SW480 (cell line): ENCODE data around the gene PHF12.

ENCODE experiments used
- DNase-seq: peaks from one replicate; pipeline ENCODE4 v3.0.0-alpha.2; 2016; ENCODE audit warnings: low spot score

PHF12 gene

DNA sequence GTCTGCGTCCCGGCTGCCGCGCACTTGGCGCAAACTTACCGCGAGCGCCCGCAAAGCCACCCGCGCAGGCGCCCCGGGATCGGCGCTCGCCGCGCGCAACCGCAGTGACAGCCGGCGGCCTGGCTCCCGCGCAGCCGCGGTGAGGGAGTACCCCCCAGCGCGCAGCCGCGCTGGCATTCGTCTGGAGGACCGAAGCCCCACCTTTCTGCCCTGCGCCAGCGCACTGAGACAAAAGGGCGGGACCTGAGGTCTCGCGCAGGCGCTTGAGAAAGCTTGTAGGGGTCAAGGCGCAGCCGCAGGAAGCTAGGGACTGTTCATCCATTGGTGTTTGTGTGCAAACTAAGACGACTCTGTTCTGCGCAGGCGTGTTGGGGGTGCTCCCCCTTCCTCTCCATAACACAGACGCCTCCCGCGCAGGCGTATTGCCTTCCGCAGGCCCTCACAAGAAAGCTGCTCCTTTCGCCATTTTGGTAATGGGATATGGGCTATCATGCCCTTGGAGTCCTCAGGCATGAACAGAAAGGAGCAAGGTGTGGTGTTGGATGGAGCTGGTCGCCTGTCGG is at the start of gene PHF12:
Gene PHF12 (minus strand): TSS at position 91 of the 563 bp plus-strand sequence. CDS start 558 bp downstream, outside the sequence.
- peak; percentile 100 for DNase-seq

DNA sequence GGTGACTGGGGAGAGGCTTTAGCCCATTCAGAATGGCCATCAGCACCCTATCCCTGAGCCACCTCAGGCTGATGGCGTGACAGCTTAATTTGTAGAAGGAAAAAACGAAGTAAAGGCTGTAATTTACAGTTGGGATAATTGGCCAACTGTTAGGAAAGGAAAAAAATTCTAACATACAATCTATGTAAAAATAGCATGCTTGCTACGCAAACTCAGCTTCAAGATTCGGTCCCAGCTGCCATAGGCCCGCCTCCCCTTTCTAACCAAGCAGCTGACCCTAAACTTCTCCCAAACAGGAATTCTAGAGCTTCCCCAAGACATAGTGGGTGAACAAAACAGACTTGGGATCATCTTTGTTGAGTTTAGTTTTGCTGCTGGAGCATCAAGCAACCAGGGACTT is 49.7 kb upstream of the PHF12 start:
- DNase-seq: no peak

DNA sequence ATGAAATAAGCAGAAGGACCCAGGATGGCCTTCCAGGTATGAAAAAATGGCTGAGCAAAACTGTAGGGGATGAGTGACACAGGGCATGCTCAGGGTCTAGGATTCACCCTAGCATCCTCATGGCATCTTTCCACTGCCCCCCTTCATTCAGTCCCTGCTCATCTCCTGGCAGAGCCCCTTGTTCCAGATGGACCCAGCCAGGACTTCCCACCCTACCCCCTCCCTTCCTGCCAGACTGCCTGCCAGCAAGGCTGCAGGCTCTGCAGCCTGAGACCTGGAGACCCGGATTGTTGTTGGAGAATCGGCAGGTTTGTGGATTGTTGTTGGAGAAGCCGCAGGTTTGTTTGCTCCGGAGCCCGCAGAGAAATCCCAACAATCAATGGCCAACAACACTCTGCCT is 47.9 kb upstream of the PHF12 start:
- no peak for DNase-seq

DNA sequence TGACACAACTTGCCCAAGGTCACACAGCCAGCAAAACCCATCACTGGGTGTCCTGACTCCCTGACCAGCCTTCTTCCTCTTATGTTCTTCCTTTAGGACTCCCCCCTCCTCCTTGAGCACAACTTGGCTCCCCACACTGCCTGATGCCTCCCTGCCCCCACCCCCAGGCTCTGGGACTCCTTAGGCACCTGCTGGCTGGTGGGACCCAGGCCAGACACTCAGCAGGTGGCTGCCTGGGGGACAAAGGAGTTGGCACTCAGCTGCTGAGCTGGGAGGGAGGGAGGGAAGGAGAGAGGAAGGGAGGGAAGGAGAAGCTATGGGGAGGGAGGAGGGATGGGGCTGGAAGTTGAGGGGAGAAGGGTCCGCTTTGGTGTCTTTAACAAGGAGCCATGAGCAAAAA is 46.5 kb upstream of the PHF12 start:
- DNase-seq: no peak

DNA sequence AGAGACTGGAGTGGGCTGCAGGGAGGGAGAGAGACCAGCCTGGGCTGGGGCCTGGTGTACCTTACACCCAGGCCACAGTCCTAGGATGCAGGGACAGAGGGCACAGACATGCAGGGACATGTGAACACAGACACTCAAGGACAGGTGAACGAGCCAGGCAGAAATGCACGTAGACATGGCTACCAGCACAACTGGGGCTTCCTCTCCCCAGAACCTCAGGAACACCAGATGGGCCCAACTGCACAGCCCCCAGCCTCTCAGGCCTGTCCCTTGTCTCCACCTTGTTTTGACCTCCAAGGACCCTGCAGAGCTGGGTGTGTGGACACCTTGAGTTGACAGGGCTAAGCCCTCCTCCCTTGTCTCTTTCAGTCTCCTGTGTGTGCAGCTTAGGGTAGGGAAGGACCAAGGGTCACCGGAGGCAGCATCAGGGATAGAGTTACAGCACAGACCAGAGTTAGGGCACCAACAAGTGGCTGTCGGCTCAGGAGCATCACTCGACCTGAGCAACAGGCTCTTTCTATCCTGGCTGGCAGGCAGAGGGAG is 45.3 kb upstream of the PHF12 start:
- no peak for DNase-seq

DNA sequence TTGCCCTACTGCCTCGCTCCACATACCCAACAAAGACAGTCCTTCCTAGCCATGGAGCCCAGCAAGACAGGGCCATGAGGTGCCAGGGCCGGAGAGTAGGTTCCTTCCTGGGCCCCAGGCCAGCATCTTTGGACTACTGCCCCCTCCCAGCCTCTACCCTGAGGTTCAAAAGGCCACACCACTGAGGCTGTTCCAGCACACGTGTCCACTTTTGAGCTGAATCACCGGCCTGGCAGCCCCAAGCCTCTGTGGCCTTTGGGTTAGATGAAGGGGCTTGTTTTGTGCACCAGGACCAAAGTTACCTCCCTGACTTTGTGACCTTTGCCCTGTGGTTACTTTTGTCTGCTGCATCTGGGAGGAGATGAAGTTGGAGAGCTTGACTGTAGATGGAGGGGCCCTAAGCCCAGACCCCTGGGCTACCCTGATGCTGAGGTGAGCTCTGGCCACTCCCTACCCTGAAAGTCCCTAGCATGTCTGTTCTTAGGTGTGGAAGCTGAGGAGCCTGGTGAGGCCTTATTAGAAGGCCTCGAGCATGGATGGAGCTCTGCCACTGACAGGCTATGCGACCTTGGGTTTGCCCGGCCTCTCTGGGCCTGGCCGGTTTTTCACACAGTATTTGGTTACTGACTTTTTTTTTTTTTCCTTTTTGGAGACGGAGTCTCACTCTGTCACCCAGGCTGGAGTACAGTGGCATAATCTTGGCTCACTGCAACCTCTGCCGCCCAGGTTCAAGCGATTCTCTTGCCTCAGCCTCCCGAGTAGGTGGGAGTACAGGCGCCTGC is 42.5 kb upstream of the PHF12 start:
- no peak for DNase-seq

DNA sequence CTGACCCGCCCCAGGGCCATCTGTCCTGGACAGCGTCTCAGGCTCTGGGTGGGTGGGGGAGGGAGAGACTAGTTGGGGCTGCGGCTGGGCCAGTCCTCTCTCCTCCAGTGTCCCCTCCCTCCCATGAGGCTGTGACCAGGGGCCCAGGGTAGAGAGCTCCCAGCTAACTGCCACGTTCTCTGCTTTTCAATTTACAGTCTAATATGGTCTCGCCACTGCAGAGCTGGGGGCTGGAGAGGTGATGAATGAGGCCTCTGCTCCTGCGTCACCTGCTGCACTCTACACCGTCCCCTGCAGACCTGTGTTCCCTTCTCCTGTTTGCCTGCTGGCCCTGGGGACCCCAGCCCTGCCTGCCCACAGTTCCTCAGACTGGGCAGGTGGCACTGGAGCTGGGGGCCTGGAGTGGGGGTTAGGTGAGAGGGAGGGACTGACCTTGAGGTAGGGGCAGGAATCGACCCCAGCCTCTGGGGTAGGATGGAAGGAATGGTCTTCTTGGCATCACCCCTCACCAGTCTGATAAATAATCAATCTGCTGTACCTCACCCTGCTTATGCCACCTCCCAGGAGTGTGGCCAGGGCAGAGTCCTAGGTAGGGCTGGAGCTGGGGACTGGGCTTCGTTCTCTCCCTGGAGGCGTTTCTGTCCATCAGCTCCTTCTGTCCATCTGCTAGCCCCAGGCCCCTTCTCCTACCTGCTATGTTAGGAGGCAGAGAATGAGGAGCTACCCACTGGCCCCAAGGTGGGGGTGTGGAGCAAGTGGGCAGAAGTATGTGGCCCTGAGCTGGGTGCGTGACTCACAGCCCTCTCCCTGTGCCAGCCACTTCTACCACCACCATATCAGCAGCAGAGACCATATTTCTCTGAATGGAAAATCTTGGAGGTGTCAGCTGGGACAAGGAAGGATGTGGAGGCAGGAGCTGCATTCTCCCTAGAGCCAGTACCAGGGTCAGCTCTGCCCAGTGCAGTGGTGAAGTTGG is 41.6 kb upstream of the PHF12 start:
- no peak for DNase-seq

DNA sequence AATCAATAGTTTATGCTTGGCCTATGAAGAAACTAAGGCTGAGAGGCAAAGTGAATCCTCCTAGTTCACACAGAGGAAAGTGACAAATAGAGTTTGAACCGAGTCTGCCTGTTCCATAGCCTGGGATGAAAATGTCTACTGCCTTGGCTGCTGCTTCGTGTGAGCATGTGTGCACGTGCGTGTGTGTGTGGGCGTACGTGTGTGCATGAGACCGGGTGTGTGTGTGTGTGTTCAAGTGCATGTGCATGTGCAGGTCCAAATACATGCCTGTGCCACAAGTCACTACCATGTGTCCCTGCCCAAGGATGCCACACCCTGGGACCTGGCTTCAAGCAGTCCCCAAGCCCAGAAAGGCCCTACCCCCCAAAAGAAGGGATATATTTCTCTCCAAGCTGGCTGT is 40.9 kb upstream of the PHF12 start:
- no peak for DNase-seq

DNA sequence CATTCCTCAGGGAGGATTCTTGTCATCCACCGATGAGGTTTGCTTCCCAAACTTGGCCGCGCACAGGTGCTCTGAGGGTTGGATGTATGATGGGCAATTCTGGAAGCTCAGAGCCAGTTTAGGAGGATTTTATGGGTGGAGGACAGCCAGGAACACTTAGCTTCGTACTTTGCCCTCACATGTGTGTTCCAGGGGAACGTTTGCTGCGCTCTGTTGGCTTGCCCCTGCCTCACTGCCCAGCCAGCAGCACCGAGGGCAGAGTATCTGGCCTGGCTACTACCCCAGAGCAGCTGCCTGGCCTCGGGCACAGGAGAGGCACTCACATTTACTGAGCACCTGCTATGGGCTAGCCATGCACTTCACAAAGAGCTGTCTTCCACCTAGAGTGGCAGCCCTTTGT is 40.5 kb upstream of the PHF12 start:
- no peak for DNase-seq

DNA sequence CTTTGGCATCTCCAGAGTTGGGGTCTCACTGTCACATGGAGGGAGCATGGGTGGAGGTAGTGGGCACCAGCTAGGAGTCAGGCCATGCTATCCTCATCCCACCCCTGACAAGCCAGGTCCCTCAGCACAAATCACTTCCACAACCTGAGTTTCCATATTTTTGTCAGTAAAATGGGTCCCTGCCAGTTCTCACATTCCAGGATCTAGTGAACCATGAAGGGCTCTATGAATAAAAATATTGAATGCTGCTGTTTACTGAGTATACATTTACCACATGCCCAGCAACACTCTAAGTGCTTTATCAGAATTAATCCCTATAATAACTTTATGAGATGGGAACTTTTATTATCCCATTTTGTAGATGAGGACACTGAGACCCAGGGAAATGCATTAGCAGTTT is 37.7 kb upstream of the PHF12 start:
- DNase-seq: no peak

DNA sequence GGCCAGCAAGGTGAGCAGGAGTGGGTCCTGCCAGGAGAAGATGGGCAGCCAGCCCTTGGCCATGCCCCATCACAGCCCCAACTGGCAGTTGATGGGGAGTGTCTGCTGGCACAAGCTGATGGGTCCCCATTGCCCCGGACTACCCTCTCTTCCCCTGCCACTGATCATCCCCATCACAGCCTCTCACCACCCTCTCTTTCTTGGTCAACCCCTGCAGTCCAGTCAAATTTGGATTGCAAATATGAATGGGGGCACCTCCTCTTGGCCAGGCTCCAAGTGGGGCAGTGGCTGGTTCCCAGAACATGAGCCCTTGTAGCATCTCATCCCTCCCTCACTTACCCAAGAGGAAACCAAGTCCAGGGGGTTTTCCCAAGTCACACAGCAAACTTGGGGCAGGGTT is 37.2 kb upstream of the PHF12 start:
- DNase-seq: no peak

DNA sequence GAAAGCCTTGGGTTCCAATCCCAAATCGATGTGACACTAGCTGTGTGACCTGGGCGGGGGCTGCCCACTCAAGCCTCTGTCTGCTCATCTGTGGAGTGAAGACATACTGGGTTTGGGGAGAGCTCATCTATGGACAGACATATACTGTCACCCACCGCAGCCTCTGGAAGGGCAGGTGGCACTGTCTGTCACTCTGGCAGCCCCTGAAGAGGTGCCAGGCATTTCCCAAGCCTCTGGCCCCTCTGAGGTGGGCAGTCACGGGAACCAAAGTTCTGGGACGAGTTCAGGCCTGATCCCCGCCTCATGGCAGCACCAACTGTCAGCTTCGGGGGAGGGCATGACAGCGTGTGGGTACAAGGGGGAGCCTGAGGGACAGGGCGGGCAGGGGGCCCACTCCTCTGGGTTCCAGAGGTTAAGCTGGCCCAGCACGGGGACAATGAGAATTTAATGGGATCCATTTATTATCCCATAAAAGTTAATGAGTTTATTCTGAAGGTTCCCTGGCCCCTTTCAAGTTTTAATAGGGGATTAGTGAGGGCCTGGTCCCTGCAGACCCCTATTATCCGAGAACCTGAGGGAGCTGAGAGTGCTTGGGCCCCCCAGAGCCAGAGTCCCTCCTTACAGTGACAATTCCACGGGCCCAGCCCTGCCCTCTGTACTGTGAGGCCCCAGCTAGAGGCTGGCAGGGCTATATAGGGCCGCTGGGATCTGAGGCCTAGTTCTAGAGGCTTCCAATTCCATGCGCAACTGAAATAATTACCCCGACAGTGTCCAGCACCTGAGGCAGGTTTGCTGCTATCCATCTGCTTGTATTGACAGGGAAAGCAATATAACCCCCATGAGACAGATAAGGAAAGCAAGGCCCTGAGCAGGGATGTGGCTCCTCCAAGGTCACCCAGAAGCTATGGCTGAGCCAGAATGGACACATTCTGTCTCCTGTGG is 35.7 kb upstream of the PHF12 start:
- DNase-seq: no peak

DNA sequence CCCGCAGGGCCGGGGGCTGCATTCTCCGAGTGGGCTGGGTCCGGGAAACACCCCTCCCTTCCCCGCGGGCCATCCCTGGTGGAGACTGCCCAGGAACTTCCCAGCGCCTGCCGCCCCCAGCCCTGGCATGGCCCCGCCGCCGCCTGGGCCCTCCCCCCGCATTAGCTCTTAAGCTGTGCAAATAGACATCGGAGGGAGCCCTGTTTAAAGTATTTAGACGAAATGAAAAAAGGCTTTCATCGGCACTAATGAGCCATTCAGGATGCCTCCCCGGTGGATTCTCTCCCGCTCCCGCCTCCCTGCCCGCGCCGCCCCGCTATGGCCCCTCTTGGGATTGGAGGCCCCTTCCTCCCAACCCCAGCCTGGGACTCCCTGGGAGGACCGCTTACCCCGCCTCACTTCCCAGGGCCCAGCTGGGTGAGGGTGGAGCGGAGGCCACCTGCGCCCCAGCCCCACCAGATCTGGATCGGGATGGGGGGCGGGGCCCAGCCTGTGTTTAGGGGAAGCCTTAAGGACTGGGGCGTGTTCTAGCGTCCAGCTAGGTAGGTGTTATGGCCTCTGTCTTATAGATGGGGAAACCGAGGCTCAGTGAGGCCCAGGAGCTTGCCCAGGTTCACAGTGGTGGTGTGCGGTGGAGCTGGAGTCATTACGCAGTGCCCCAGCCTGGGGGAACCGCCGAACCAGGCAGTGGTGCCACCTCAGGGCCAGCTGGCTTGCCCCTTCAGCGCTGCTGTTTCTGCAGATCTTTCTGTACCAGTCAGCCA is 34.8 kb upstream of the PHF12 start:
- DNase-seq: no peak

DNA sequence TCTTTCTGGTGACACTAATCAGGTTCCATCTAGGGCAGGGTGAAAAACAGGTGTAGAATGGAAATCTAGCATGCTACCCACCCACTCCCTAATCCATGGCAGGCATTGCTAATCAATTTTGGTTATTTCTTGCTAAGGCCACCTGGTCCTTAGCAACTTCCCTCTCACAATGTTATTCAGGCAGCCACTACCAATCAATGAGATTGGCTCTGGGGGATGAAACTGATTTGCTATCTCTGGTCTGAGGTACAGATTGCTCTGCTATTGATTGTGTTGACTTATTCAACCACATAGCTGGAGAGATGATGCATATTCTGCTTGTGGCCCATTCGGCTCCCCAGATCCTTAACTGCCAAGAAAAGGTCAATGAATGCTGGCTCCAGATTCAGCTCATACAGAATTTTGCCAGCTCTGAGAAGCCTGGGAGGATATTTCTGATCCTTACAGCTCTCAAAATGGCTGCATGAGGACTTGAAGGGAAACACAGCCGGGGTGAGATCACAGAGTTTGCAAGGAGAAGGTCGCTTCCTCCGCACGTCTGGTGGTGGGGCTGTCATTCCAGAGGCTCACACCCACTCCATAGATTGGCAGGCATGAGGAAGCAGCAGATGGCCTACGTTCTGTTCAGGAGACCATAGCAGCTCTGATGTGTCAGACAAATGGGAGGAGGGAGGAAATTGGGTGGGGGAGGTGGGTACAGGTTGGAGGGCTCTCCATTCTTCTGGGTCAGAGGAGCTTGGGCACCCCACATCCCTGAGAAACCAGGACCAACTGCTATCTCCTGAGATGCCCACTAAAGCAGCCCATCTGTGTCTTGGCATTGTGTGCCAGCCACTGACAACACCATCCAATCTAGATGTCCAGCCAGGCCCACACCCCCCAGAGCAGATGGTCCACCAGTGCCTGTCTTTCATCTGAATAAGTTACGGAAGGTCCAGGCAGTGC is 32.2 kb upstream of the PHF12 start:
- no peak for DNase-seq

DNA sequence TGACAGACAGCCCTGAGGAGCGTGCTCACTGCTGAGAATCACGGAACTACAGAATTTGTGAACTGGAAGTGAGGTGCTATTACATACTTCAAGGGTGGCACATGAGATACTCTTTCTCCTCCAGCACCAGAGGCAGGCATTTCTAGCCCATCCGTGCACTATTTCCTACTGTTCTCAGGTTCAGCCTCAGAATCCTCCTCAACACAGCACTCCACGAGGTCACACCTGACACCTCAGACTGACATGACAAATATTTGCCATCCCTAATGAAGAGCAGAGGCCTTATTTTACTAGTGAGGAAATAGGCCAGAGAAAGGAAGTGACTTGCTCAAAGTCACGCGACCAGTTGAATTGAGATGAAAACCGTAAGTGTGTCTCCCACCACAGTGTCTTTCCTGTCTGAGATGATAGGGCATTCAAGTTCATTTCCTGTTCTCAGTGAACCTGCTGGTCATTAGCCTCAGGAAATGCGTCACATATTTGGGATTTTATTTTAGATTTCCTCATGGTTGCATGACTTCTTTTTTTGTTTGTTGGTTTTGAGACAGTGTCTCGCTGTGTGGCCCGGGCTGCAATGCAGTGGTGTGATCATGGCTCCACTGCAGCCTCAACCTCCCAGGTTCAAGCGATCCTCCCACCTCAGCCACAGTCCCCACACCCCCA is 30.9 kb upstream of the PHF12 start:
- no peak for DNase-seq

DNA sequence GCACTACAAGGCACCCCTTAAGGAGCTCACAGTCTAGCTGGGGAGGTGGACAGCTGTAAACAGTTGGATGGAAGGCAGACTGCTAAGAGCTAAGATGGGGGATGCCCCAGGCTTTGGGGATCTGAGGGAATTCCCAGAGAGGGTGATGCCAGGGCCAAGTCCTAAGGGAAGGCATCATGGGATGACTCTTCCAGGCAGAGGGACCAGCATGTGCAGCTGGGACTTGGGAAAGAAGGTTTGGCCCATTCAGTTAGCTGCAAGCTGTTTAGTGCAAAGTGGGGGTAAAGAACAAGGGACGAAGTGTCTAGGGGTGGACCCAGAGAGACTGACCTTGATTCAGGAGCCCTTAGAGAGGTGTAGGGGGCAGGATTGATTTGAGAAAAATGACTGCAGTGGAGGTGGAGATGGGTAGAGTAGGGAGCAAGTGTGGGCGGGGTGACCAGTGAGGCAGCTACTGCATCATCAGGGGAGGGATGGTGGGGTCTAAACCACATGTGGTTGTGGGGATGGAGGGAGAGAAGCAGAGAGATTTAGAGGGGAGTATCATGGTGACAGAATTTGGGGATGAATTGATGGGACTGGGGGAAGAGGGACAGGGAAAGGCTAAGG is 27.1 kb upstream of the PHF12 start:
- no peak for DNase-seq

DNA sequence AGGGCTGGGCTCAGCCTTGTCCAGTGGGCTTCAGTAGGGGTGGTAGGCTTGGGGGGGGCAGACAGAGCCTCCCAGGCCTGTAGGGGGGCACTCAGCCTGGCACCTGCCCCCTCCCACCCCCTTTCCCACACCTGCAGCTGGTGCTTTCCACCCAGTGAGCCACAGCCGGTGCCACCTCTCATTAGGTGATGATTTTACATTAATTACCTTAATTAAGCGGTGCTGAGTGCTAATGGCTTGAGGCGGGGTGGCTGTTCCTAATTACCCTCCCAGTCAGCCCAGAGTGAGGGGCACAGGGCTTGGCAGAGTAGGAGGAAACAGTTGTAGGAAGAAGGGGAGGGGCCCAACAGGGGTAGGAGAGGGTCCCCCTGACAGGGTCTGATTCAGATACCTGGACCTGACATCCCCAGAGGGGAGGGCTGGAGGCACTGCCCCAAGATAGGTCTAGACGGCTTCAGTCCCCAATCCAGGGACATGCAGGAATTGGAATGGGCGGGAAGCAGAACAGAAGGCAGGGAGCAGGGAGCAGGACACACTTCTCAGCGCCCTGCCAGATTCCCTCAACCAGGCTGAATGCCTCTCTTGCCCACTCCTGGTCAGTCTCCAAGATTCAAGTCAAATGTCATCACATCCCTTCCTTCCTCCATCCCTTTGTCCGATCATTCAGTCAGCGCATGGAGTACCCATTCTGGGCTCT is 26.5 kb upstream of the PHF12 start:
- no peak for DNase-seq

DNA sequence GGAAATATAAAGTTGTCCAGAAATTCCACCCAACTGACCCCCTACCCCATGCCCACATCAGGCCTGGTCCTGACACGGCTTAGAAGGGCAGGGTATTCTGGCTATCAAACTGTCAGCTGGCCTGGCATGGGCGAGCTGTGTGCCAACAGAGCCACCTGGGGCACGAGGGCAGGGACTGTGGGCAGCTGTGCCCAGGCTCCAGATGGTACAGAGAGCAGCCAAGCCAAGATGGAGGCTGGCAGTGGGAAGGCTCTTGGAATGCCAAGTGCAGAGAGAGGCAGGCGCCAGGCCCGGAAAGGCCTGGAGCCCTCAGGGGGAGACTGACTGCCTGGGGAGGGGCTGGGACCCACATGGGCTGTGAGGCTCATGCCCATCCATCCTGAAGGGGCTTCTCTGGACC is 24.3 kb upstream of the PHF12 start:
- DNase-seq: no peak
